Immature natural killer cell (primary cell): ENCODE data around the gene CABLES1. TPM values are rescaled to one million over a fixed set of nuclear protein-coding genes. Genes with fewer than 3 reads are reported as not detected.
"Not testable (repeated sequence)": the region's sequence is repeated elsewhere in the genome, so short reads cannot be mapped to it uniquely, and the experiment has no call there.

Experiments used
- DNase-seq, 3 donors: peaks; one replicate each; pipeline ENCODE4 v3.0.0; 2022; ENCODE audit warnings: mixed read lengths in 1 of 3
- H3K27ac Mint-ChIP-seq, 6 donors: one replicate each; pipeline ENCODE4 v1.8.0; 2020; ENCODE audit warnings: mixed read lengths in 6 of 6, mild to moderate bottlenecking in 5 of 6, inconsistent platforms in 4 of 6, moderate library complexity in 3 of 6
- H3K27me3 Mint-ChIP-seq, 3 donors: one replicate each; pipeline ENCODE4 v1.8.0; 2020 to 2021; ENCODE audit warnings: low read depth in 3 of 3, mild to moderate bottlenecking in 3 of 3, mixed read lengths in 3 of 3, moderate library complexity in 3 of 3, inconsistent platforms in 1 of 3
- H3K36me3 Mint-ChIP-seq, 3 donors: one replicate each; pipeline ENCODE4 v1.8.0; 2020; ENCODE audit warnings: mixed read lengths in 3 of 3, inconsistent platforms in 2 of 3, mild to moderate bottlenecking in 2 of 3
- H3K4me1 Mint-ChIP-seq, 2 donors: one replicate each; pipeline ENCODE4 v1.8.0; 2020; ENCODE audit warnings: inconsistent platforms in 2 of 2, mild to moderate bottlenecking in 2 of 2, mixed read lengths in 2 of 2, moderate library complexity in 1 of 2
- H3K4me3 Mint-ChIP-seq, 5 donors: one replicate each; pipeline ENCODE4 v1.8.0; 2020; ENCODE audit warnings: mild to moderate bottlenecking in 5 of 5, mixed read lengths in 5 of 5, inconsistent platforms in 3 of 5, moderate library complexity in 3 of 5
- H3K9me3 Mint-ChIP-seq, 6 donors: one replicate each; pipeline ENCODE4 v1.8.0; 2020; ENCODE audit warnings: mild to moderate bottlenecking in 6 of 6, mixed read lengths in 6 of 6, inconsistent platforms in 4 of 6, moderate library complexity in 3 of 6
- polyA plus RNA-seq, 3 donors: library from polyadenylated mRNA; unstranded; fragments of 300-500 nt; fragmentation: Illumina TruSeq; gene quantifications; one replicate each; pipeline ENCODE4 v1.2.3, GENCODE V29; 2021

The CABLES1 gene
- polyA plus RNA-seq, 3 donors from 2014 or later = 0.16 to 0.99 (median 0.56) TPM

GRCh38 chr18:23155537-23155936 lies 20.3 kb downstream of the CABLES1 start:
- peaks cover 4 to 5% (median 4%) of the 10 kb centered on the region in 3 donors for H3K27me3 Mint-ChIP-seq
- H3K9me3 Mint-ChIP-seq = no peaks in the 10 kb centered on the region
- H3K4me3 Mint-ChIP-seq = no peak overlapping the region
- DNase-seq = no peak
- peaks cover 0 to 4% (median 4%) of the 10 kb centered on the region in 3 donors for H3K36me3 Mint-ChIP-seq
- H3K27ac Mint-ChIP-seq = no peak overlapping the region
- H3K4me1 Mint-ChIP-seq = peaks cover 0 to 8% of the 10 kb centered on the region in 2 donors

- H3K36me3 Mint-ChIP-seq = peaks cover 0 to 4% (median 4%) of the 10 kb centered on the region in 3 donors
- H3K27me3 Mint-ChIP-seq = peaks cover 2 to 5% (median 4%) of the 10 kb centered on the region in 3 donors
- H3K9me3 Mint-ChIP-seq = no peaks in the 10 kb centered on the region
- no peak for DNase-seq
- no peak overlapping the region for H3K27ac Mint-ChIP-seq
- no peak overlapping the region for H3K4me3 Mint-ChIP-seq
- H3K4me1 Mint-ChIP-seq = peaks cover 0 to 8% of the 10 kb centered on the region in 2 donors
Measured at GRCh38 chr18:23156134-23156533, 20.8 kb downstream of the CABLES1 start.

- no peak for DNase-seq
- Mint-ChIP-seq H3K4me3 (no peak overlapping the region), H3K27me3 (peaks cover 3 to 4% (median 4%) of the 10 kb centered on the region in 3 donors), H3K4me1 (peaks cover 0 to 10% of the 10 kb centered on the region in 2 donors), H3K9me3 (no peaks in the 10 kb centered on the region), H3K27ac (no peak overlapping the region), H3K36me3 (no peaks in the 10 kb centered on the region)
Measured at GRCh38 chr18:23158058-23158457, 22.8 kb downstream of the CABLES1 start.

- not testable (repeated sequence) for DNase-seq, H3K36me3 Mint-ChIP-seq, H3K27me3 Mint-ChIP-seq, H3K4me3 Mint-ChIP-seq, H3K9me3 Mint-ChIP-seq, H3K27ac Mint-ChIP-seq
- H3K4me1 Mint-ChIP-seq = peaks cover 0 to 14% of the 10 kb centered on the region in 2 donors
Measured at GRCh38 chr18:23158884-23159283, 23.6 kb downstream of the CABLES1 start.

- H3K27ac Mint-ChIP-seq = no peak overlapping the region
- H3K27me3 Mint-ChIP-seq = peaks cover 3 to 4% (median 4%) of the 10 kb centered on the region in 3 donors
- no peaks in the 10 kb centered on the region for H3K36me3 Mint-ChIP-seq
- H3K9me3 Mint-ChIP-seq = no peaks in the 10 kb centered on the region
- H3K4me1 Mint-ChIP-seq = peaks cover 0 to 14% of the 10 kb centered on the region in 2 donors
- DNase-seq = no peak
- no peak overlapping the region for H3K4me3 Mint-ChIP-seq
Measured at GRCh38 chr18:23159344-23159743, 24.1 kb downstream of the CABLES1 start.

GRCh38 chr18:23162473-23162872 lies 27.2 kb downstream of the CABLES1 start:
- H3K4me3 Mint-ChIP-seq = no peak overlapping the region
- H3K4me1 Mint-ChIP-seq = peaks cover 0 to 14% of the 10 kb centered on the region in 2 donors
- peak overlapping the region in 1 of 6 donors; percentile 1 for H3K27ac Mint-ChIP-seq
- H3K27me3 Mint-ChIP-seq = peaks cover 0 to 3% (median 2%) of the 10 kb centered on the region in 3 donors
- H3K36me3 Mint-ChIP-seq = no peaks in the 10 kb centered on the region
- H3K9me3 Mint-ChIP-seq = no peaks in the 10 kb centered on the region
- no peak for DNase-seq

GRCh38 chr18:23163786-23164533 lies 28.7 kb downstream of the CABLES1 start:
- no peak overlapping the region for H3K27ac Mint-ChIP-seq
- H3K4me3 Mint-ChIP-seq = no peak overlapping the region
- H3K36me3 Mint-ChIP-seq = no peaks in the 10 kb centered on the region
- no peak for DNase-seq
- peaks cover 0 to 14% of the 10 kb centered on the region in 2 donors for H3K4me1 Mint-ChIP-seq
- H3K27me3 Mint-ChIP-seq = peaks cover under 1 to 5% (median 2%) of the 10 kb centered on the region in 3 donors
- H3K9me3 Mint-ChIP-seq = no peaks in the 10 kb centered on the region

GRCh38 chr18:23165271-23166068 lies 30.2 kb downstream of the CABLES1 start:
- Mint-ChIP-seq H3K27ac (no peak overlapping the region), H3K9me3 (no peaks in the 10 kb centered on the region), H3K4me3 (no peak overlapping the region), H3K36me3 (no peaks in the 10 kb centered on the region), H3K27me3 (peaks cover 0 to 5% (median 2%) of the 10 kb centered on the region in 3 donors), H3K4me1 (peaks cover 0 to 14% of the 10 kb centered on the region in 2 donors)
- DNase-seq = no peak

GRCh38 chr18:23166891-23167541 lies 31.7 kb downstream of the CABLES1 start:
- H3K27me3 Mint-ChIP-seq = peaks cover 0 to 12% (median 2%) of the 10 kb centered on the region in 3 donors
- H3K4me3 Mint-ChIP-seq = no peak overlapping the region
- H3K36me3 Mint-ChIP-seq = no peaks in the 10 kb centered on the region
- DNase-seq = no peak
- H3K4me1 Mint-ChIP-seq = peaks cover 0 to 22% of the 10 kb centered on the region in 2 donors
- H3K9me3 Mint-ChIP-seq = no peaks in the 10 kb centered on the region
- H3K27ac Mint-ChIP-seq = no peak overlapping the region

- H3K4me1 Mint-ChIP-seq = peaks cover 0 to 12% of the 10 kb centered on the region in 2 donors
- H3K4me3 Mint-ChIP-seq = no peak overlapping the region
- no peaks in the 10 kb centered on the region for H3K9me3 Mint-ChIP-seq
- peaks cover 2 to 12% (median 2%) of the 10 kb centered on the region in 3 donors for H3K27me3 Mint-ChIP-seq
- no peaks in the 10 kb centered on the region for H3K36me3 Mint-ChIP-seq
- DNase-seq = no peak
- no peak overlapping the region for H3K27ac Mint-ChIP-seq
Measured at GRCh38 chr18:23169673-23170044, 34.4 kb downstream of the CABLES1 start.

- Mint-ChIP-seq H3K4me3 (no peak overlapping the region), H3K27ac (no peak overlapping the region), H3K27me3 (peaks cover 2 to 12% (median 2%) of the 10 kb centered on the region in 3 donors), H3K36me3 (no peaks in the 10 kb centered on the region), H3K4me1 (peaks cover 0 to 12% of the 10 kb centered on the region in 2 donors), H3K9me3 (no peaks in the 10 kb centered on the region)
- no peak for DNase-seq
Measured at GRCh38 chr18:23170137-23170536, 34.9 kb downstream of the CABLES1 start.

GRCh38 chr18:23171581-23172156 lies 36.4 kb downstream of the CABLES1 start:
- Mint-ChIP-seq H3K27ac (peak overlapping the region in 1 of 6 donors; percentile 41), H3K9me3 (no peaks in the 10 kb centered on the region), H3K4me3 (no peak overlapping the region), H3K4me1 (peaks cover 0 to 12% of the 10 kb centered on the region in 2 donors), H3K27me3 (peaks cover 2 to 12% (median 2%) of the 10 kb centered on the region in 3 donors), H3K36me3 (no peaks in the 10 kb centered on the region)
- no peak for DNase-seq

- Mint-ChIP-seq H3K27ac (no peak overlapping the region), H3K4me1 (peaks cover 0 to 12% of the 10 kb centered on the region in 2 donors), H3K4me3 (no peak overlapping the region), H3K27me3 (peaks cover 2 to 12% (median 2%) of the 10 kb centered on the region in 3 donors), H3K36me3 (no peaks in the 10 kb centered on the region), H3K9me3 (no peaks in the 10 kb centered on the region)
- DNase-seq = no peak
Measured at GRCh38 chr18:23172591-23173380, 37.5 kb downstream of the CABLES1 start.
